H9 (cell line): ENCODE measurements around the gene ZBED5. TPM values are rescaled to one million over a fixed set of nuclear protein-coding genes. Genes with fewer than 3 reads are reported as not detected.

Experiments
- DNase-seq: peaks from one replicate; pipeline ENCODE4 v3.0.0-alpha.2; 2017
- H2AFZ ChIP-seq: one replicate; pipeline ENCODE4 v1.6.1; 2013; ENCODE audit warnings: mild to moderate bottlenecking, low read length, control low read depth, moderate library complexity
- H2AK5ac ChIP-seq: 2 replicates; pipeline ENCODE4 v1.6.1; 2013; ENCODE audit warnings: low read length, control low read depth, mixed read lengths; ENCODE audit not compliant: insufficient read length
- H2BK120ac ChIP-seq: one replicate; pipeline ENCODE4 v1.6.1; 2013; ENCODE audit warnings: low read depth, mild to moderate bottlenecking, low read length, control low read depth, inconsistent platforms; ENCODE audit not compliant: poor library complexity, severe bottlenecking
- H2BK12ac ChIP-seq: 2 replicates; pipeline ENCODE4 v1.6.1; 2013; ENCODE audit warnings: low read length, control low read depth, mixed read lengths, low read depth; ENCODE audit not compliant: insufficient read length
- H2BK15ac ChIP-seq: 2 replicates; pipeline ENCODE4 v1.6.1; 2013; ENCODE audit warnings: low read depth, low read length, control low read depth
- H2BK20ac ChIP-seq: one replicate; pipeline ENCODE4 v1.6.1; 2013; ENCODE audit warnings: low read depth, mild to moderate bottlenecking, low read length, control low read depth, inconsistent platforms; ENCODE audit not compliant: poor library complexity, severe bottlenecking
- H2BK5ac ChIP-seq: 2 replicates; pipeline ENCODE4 v1.6.1; 2013; ENCODE audit warnings: low read length, control low read depth, mixed read lengths; ENCODE audit not compliant: insufficient read length
- H3K14ac ChIP-seq: 2 replicates; pipeline ENCODE4 v1.6.1; 2013; ENCODE audit warnings: low read length, control low read depth; ENCODE audit not compliant: insufficient read depth
- H3K18ac ChIP-seq: 2 replicates; pipeline ENCODE4 v1.6.1; 2013; ENCODE audit warnings: low read depth, mild to moderate bottlenecking, mixed read lengths, low read length, control low read depth; ENCODE audit not compliant: insufficient read length
- H3K23ac ChIP-seq: 2 replicates; pipeline ENCODE4 v1.6.1; 2013; ENCODE audit warnings: low read length, control low read depth, mixed read lengths, low read depth; ENCODE audit not compliant: insufficient read length
- H3K23me2 ChIP-seq: 2 replicates; pipeline ENCODE4 v1.6.1; 2013; ENCODE audit warnings: low read depth, mild to moderate bottlenecking, mixed read lengths, low read length, control low read depth; ENCODE audit not compliant: insufficient read length, poor library complexity, severe bottlenecking
- H3K27ac ChIP-seq: 2 replicates; pipeline ENCODE4 v1.5.1; 2013; ENCODE audit warnings: low read length, control low read depth, mixed read lengths, low read depth; ENCODE audit not compliant: insufficient read length
- H3K27me3 ChIP-seq: 2 replicates; pipeline ENCODE4 v1.6.1; 2013; ENCODE audit warnings: low read length, control low read depth, inconsistent platforms; ENCODE audit not compliant: insufficient read depth
- H3K4ac ChIP-seq: 2 replicates; pipeline ENCODE4 v1.6.1; 2013; ENCODE audit warnings: low read depth, mild to moderate bottlenecking, control low read depth, inconsistent platforms, low read length, moderate library complexity
- H3K4me1 ChIP-seq: 2 replicates; pipeline ENCODE4 v1.6.1; 2013; ENCODE audit warnings: low read length, control low read depth, inconsistent platforms; ENCODE audit not compliant: insufficient read depth
- H3K4me2 ChIP-seq: 2 replicates; pipeline ENCODE4 v1.6.1; 2013; ENCODE audit warnings: low read length, control low read depth, mixed read lengths; ENCODE audit not compliant: insufficient read length, insufficient read depth
- H3K56ac ChIP-seq: 2 replicates; pipeline ENCODE4 v1.6.1; 2013; ENCODE audit warnings: low read depth, mild to moderate bottlenecking, mixed read lengths, low read length, control low read depth; ENCODE audit not compliant: insufficient read length
- H3K79me1 ChIP-seq: 2 replicates; pipeline ENCODE4 v1.6.1; 2013; ENCODE audit warnings: low read depth, mild to moderate bottlenecking, moderate library complexity, low read length, control low read depth, inconsistent platforms; ENCODE audit not compliant: insufficient read depth, poor library complexity, severe bottlenecking
- H3K79me2 ChIP-seq: 2 replicates; pipeline ENCODE4 v1.6.1; 2013; ENCODE audit warnings: low read length, control low read depth, inconsistent platforms; ENCODE audit not compliant: insufficient read depth
- H3K9ac ChIP-seq: 2 replicates; pipeline ENCODE4 v1.6.1; 2013; ENCODE audit warnings: low read length, control low read depth, mixed read lengths; ENCODE audit not compliant: insufficient read length; ENCODE audit errors: extremely low read depth
- H3K9me3 ChIP-seq: one replicate; pipeline ENCODE4 v1.6.1; 2013; ENCODE audit warnings: low read depth, low read length, inconsistent platforms; ENCODE audit not compliant: control insufficient read depth
- H3T11ph ChIP-seq: one replicate; pipeline ENCODE4 v1.6.1; 2013; ENCODE audit warnings: mild to moderate bottlenecking, low read length, control low read depth, inconsistent platforms
- H4K20me1 ChIP-seq: one replicate; pipeline ENCODE4 v1.6.1; 2013; ENCODE audit not compliant: control insufficient read depth, insufficient read length, insufficient read depth
- H4K5ac ChIP-seq: 2 replicates; pipeline ENCODE4 v1.6.1; 2013; ENCODE audit warnings: low read depth, mild to moderate bottlenecking, mixed read lengths, low read length, control low read depth; ENCODE audit not compliant: insufficient read length
- H4K8ac ChIP-seq: replicated peaks from 2 replicates; pipeline ENCODE4 v1.6.1; 2013; ENCODE audit warnings: low read length, control low read depth, mixed read lengths, low read depth; ENCODE audit not compliant: insufficient read length
- H4K91ac ChIP-seq: 2 replicates; pipeline ENCODE4 v1.6.1; 2013; ENCODE audit warnings: low read depth, mild to moderate bottlenecking, moderate library complexity, mixed read lengths, low read length, control low read depth; ENCODE audit not compliant: insufficient read length
- H3K27ac Mint-ChIP-seq, 3 experiments: 2 replicates in 2 of 3; 3 replicates in 1 of 3; pipeline ENCODE4 v1.8.0; 2020 to 2021; ENCODE audit warnings: mixed read lengths in 3 of 3, mild to moderate bottlenecking in 1 of 3, moderate library complexity in 1 of 3
- H3K27me3 Mint-ChIP-seq: 2 replicates; pipeline ENCODE4 v1.8.0; 2021; ENCODE audit warnings: low read depth, mild to moderate bottlenecking, moderate library complexity, mixed read lengths
- H3K36me3 Mint-ChIP-seq, 3 experiments: 2 replicates in 2 of 3; 3 replicates in 1 of 3; pipeline ENCODE4 v1.8.0; 2020 to 2021; ENCODE audit warnings: low read depth in 3 of 3, mixed read lengths in 3 of 3; ENCODE audit not compliant: insufficient read depth in 1 of 3
- H3K4me1 Mint-ChIP-seq, 2 experiments: 2 replicates each; pipeline ENCODE4 v1.8.0; 2020; ENCODE audit warnings: mixed read lengths in 2 of 2
- H3K4me3 Mint-ChIP-seq, 2 experiments: 2 replicates in 1 of 2; 3 replicates in 1 of 2; pipeline ENCODE4 v1.8.0; 2020 to 2021; ENCODE audit warnings: mild to moderate bottlenecking in 2 of 2, mixed read lengths in 2 of 2, moderate library complexity in 1 of 2
- H3K9me3 Mint-ChIP-seq, 2 experiments: 2 replicates in 1 of 2; 3 replicates in 1 of 2; pipeline ENCODE4 v1.8.0; 2020; ENCODE audit warnings: mild to moderate bottlenecking in 2 of 2, mixed read lengths in 2 of 2, moderate library complexity in 1 of 2
- WGBS: extraction: QIAGEN DNeasy Blood & Tissue Kit; methylation state at CpG from one replicate; pipeline ENCODE4 v1.1.7; 2013; ENCODE audit warnings: missing lambda C conversion rate, low lambda C conversion rate, mixed read lengths; ENCODE audit not compliant: insufficient read length; ENCODE audit errors: extremely low coverage; 5-methylcytosine and 5-hydroxymethylcytosine counted together
- total RNA-seq: library from RNA; stranded (reverse); gene quantifications from 2 replicates; pipeline ENCODE4 v1.2.1, GENCODE V29; 2021
- TF ChIP-seq, protein P1 (sequence below): fragments of 200-600 bp; sonication (generic); conservative IDR thresholded peaks from 3 replicates; pipeline ENCODE4 v1.8.0; 2021; ENCODE audit warnings: antibody characterized with exemption, mild to moderate bottlenecking

ZBED5 gene
- total RNA-seq, 1 experiment from 2014 or later: 65.8 TPM

DNA sequence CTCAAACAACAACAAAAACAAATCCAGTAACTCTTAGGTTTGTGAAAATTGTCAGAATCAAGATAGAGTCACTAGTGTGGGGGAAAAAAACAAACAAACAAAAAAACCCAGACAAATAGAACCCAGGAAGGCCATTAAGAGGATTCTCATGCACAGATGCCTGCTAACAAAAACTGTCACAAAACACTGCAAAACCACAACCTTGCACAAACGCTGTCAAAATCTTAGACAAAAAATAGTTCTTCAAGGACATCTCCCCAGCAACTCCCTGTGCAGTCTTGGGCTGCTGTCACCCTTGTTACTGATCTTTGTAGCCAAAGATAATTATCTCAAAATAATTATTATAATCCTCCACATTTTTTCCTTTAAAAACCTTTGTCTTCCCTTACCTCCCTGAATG lies 4.6 kb upstream of the ZBED5 start:
- Histone ChIP-seq H3K79me2 (no peaks in the 10 kb centered on the region), H3K4me2 (no peak overlapping the region), H3T11ph (no peak overlapping the region), H3K23ac (no peak overlapping the region), H4K8ac (no peak overlapping the region), H4K5ac (no peak overlapping the region), H3K9me3 (no peaks in the 10 kb centered on the region), H4K91ac (no peak overlapping the region), H2BK15ac (no peak overlapping the region), H3K18ac (no peak overlapping the region), H4K20me1 (no peaks in the 10 kb centered on the region), H3K4me1 (no peaks in the 10 kb centered on the region), H2AK5ac (no peak overlapping the region), H3K27me3 (no peaks in the 10 kb centered on the region), H2BK120ac (no peak overlapping the region), H3K9ac (no peak overlapping the region), H3K79me1 (no peaks in the 10 kb centered on the region), H2BK20ac (no peak overlapping the region), H2AFZ (no peak overlapping the region), H3K56ac (no peak overlapping the region), H3K23me2 (peaks cover 7% of the 10 kb centered on the region), H3K4ac (no peak overlapping the region), H2BK12ac (no peak overlapping the region), H3K14ac (no peak overlapping the region), H3K27ac (no peak overlapping the region), H2BK5ac (no peak overlapping the region)
- H3K4me1 Mint-ChIP-seq: peaks cover 14 to 20% of the 10 kb centered on the region in 2 experiments
- no peak overlapping the region for H3K27ac Mint-ChIP-seq
- H3K4me3 Mint-ChIP-seq: no peak overlapping the region
- H3K36me3 Mint-ChIP-seq: no peaks in the 10 kb centered on the region
- DNase-seq: no peak
- no CpG with 5 or more reads among the region's 1 CpG for WGBS
- TF ChIP-seq, protein P1, sequence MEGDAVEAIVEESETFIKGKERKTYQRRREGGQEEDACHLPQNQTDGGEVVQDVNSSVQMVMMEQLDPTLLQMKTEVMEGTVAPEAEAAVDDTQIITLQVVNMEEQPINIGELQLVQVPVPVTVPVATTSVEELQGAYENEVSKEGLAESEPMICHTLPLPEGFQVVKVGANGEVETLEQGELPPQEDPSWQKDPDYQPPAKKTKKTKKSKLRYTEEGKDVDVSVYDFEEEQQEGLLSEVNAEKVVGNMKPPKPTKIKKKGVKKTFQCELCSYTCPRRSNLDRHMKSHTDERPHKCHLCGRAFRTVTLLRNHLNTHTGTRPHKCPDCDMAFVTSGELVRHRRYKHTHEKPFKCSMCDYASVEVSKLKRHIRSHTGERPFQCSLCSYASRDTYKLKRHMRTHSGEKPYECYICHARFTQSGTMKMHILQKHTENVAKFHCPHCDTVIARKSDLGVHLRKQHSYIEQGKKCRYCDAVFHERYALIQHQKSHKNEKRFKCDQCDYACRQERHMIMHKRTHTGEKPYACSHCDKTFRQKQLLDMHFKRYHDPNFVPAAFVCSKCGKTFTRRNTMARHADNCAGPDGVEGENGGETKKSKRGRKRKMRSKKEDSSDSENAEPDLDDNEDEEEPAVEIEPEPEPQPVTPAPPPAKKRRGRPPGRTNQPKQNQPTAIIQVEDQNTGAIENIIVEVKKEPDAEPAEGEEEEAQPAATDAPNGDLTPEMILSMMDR: no peak
- no peaks in the 10 kb centered on the region for H3K27me3 Mint-ChIP-seq
- H3K9me3 Mint-ChIP-seq: peaks cover 0 to 5% of the 10 kb centered on the region in 2 experiments; a peak in 2 of 5 replicates
